Stimulated activated CD8-positive, alpha-beta memory T cell treated with anti-CD3 and anti-CD28 coated beads, Interleukin-12 subunit alpha, Interleukin-12 subunit beta, amount 100 ng/mL, for 1 hour (primary cell): ENCODE results near the gene ACBD6.

Experiments used
- DNase-seq: peaks from one replicate; pipeline ENCODE4 v3.0.0-alpha.2; 2020; ENCODE audit warnings: low read depth

Gene ACBD6

GRCh38 chr1:180269645-180270529, 232.5 kb downstream of the ACBD6 start:
- no peak for DNase-seq

GRCh38 chr1:180268556-180269075, 233.8 kb downstream of the ACBD6 start:
- no peak for DNase-seq

- DNase-seq, result no peak
These were observed 234.4 kb downstream of the ACBD6 start for GRCh38 chr1:180267761-180268555.

- no peak for DNase-seq
These were observed 235.2 kb downstream of the ACBD6 start for GRCh38 chr1:180267211-180267561.

GRCh38 chr1:180266275-180267210, 235.8 kb downstream of the ACBD6 start:
- no peak for DNase-seq

GRCh38 chr1:180265871-180266270, 236.5 kb downstream of the ACBD6 start:
- DNase-seq, result no peak

GRCh38 chr1:180265201-180265600, 237.2 kb downstream of the ACBD6 start:
- no peak for DNase-seq

- DNase-seq, result no peak
These were observed 237.8 kb downstream of the ACBD6 start for GRCh38 chr1:180264595-180264994.

GRCh38 chr1:180262628-180263488, 239.5 kb downstream of the ACBD6 start:
- no peak for DNase-seq

GRCh38 chr1:180261524-180262155, 240.7 kb downstream of the ACBD6 start:
- DNase-seq, result no peak

GRCh38 chr1:180261030-180261429, 241.3 kb downstream of the ACBD6 start:
- DNase-seq, result no peak

GRCh38 chr1:180260541-180260940, 241.8 kb downstream of the ACBD6 start:
- no peak for DNase-seq

GRCh38 chr1:180259431-180260338, 242.7 kb downstream of the ACBD6 start:
- no peak for DNase-seq

GRCh38 chr1:180258935-180259334, 243.4 kb downstream of the ACBD6 start:
- DNase-seq, result no peak

GRCh38 chr1:180258290-180258689, 244.1 kb downstream of the ACBD6 start:
- no peak for DNase-seq

- no peak for DNase-seq
These were observed 244.9 kb downstream of the ACBD6 start for GRCh38 chr1:180257486-180257885.

GRCh38 chr1:180257028-180257386, 245.4 kb downstream of the ACBD6 start:
- DNase-seq, result no peak

- DNase-seq, result no peak
These were observed 245.9 kb downstream of the ACBD6 start for GRCh38 chr1:180256341-180257027.
